PFSK-1 (cell line): ENCODE results near the gene SPRING1.

Source experiments
- FOXP2 ChIP-seq: optimal IDR thresholded peaks from 2 replicates; pipeline ENCODE3; 2011; ENCODE audit warnings: borderline replicate concordance, control low read depth, inconsistent platforms; ENCODE audit not compliant: insufficient read depth; ENCODE audit errors: extremely low read length, extremely low read depth
- POLR2AphosphoS5 ChIP-seq: IDR thresholded peaks from 2 replicates; pipeline ENCODE4 v1.6.1; 2012; ENCODE audit warnings: low read depth, mild to moderate bottlenecking, control low read depth, low read length, moderate library complexity
- REST ChIP-seq, 2 experiments: IDR thresholded peaks; 2 replicates each; pipeline versions ENCODE4 v1.6.1 to v1.8.0; 2011 to 2012; ENCODE audit warnings: low read depth in 2 of 2, low read length in 2 of 2, control low read depth in 1 of 2, inconsistent platforms in 1 of 2, mild to moderate bottlenecking in 1 of 2, moderate library complexity in 1 of 2; ENCODE audit not compliant: insufficient read depth in 1 of 2
- SIN3A ChIP-seq: IDR thresholded peaks from 2 replicates; pipeline ENCODE4 v1.6.1; 2012; ENCODE audit warnings: mild to moderate bottlenecking, low read length, moderate library complexity, borderline replicate concordance; ENCODE audit not compliant: insufficient read depth
- TAF1 ChIP-seq: IDR thresholded peaks from 2 replicates; pipeline ENCODE4 v1.6.1; 2012; ENCODE audit warnings: low read length, control low read depth, borderline replicate concordance; ENCODE audit not compliant: insufficient read depth

Gene SPRING1

GRCh38 chr12:116719731-116720528 lies 17.9 kb downstream of the SPRING1 start:
- TF ChIP-seq SIN3A (no peak), FOXP2 (no peak), TAF1 (no peak), POLR2AphosphoS5 (no peak), REST (IDR thresholded peaks at IDR 0.05; ENCODE audit: insufficient read depth in 1 of 2, low read depth in 2 of 2, low read length in 2 of 2) (no peak)

- TF ChIP-seq REST (IDR thresholded peaks at IDR 0.05; ENCODE audit: insufficient read depth in 1 of 2, low read depth in 2 of 2, low read length in 2 of 2) (no peak), SIN3A (no peak), POLR2AphosphoS5 (no peak), FOXP2 (no peak), TAF1 (no peak)
Observed at GRCh38 chr12:116718655-116719454, 19.0 kb downstream of the SPRING1 start.

- no peak for TF ChIP-seq POLR2AphosphoS5
Observed at GRCh38 chr12:116717466-116718437, 20.1 kb downstream of the SPRING1 start.

GRCh38 chr12:116714175-116714574 lies 23.7 kb downstream of the SPRING1 start:
- TF ChIP-seq POLR2AphosphoS5 (no peak), SIN3A (no peak), FOXP2 (no peak), REST (IDR thresholded peaks at IDR 0.05; ENCODE audit: insufficient read depth in 1 of 2, low read depth in 2 of 2, low read length in 2 of 2) (no peak), TAF1 (no peak)

- TF ChIP-seq SIN3A: no peak
- no peak for TF ChIP-seq REST (IDR thresholded peaks at IDR 0.05; ENCODE audit: insufficient read depth in 1 of 2, low read depth in 2 of 2, low read length in 2 of 2)
- no peak for TF ChIP-seq POLR2AphosphoS5
- no peak for TF ChIP-seq FOXP2
- TF ChIP-seq TAF1: no peak
Observed at GRCh38 chr12:116713527-116713926, 24.3 kb downstream of the SPRING1 start.
